Thyroid gland (tissue), 4 donors: ENCODE data around the gene CDK9.

Source experiments
- CTCF ChIP-seq, 6 experiments: fragments of 200-600 bp in 3 of 6; fragments of 450-650 bp in 3 of 6; sonication (generic) in 3 of 6; IDR thresholded peaks; one replicate each; pipeline ENCODE4 v1.5.1; 2016 to 2019; ENCODE audit warnings: antibody characterized with exemption in 6 of 6, mild to moderate bottlenecking in 2 of 6, inconsistent platforms in 1 of 6, moderate library complexity in 1 of 6
- POLR2A ChIP-seq, 2 donors: fragments of 450-650 bp; IDR thresholded peaks; one replicate each; pipeline ENCODE4 v1.6.1; 2017; ENCODE audit warnings: antibody characterized with exemption in 2 of 2, mild to moderate bottlenecking in 2 of 2, moderate library complexity in 1 of 2

- TF ChIP-seq CTCF (IDR thresholded peaks at IDR 0.05): no peak
- TF ChIP-seq POLR2A (IDR thresholded peaks at IDR 0.05): no peak
Observed at GRCh38 chr9:127808347-127809001, 22.6 kb downstream of the CDK9 start.
